RWPE2 (cell line): ENCODE data around the gene OMG.
"Not testable (repeated sequence)": the region's sequence is repeated elsewhere in the genome, so short reads cannot be mapped to it uniquely, and the experiment has no call there.

ENCODE experiments used
- ATAC-seq: fragments of 200-7000 bp; cut with Tn5 transposase; 3 replicates; pipeline ENCODE4 v1.9.1; 2021; ENCODE audit warnings: low read depth
- DNase-seq: peaks from one replicate; pipeline ENCODE4 v3.0.0-alpha.2; 2020; ENCODE audit warnings: low spot score
- H3K27ac ChIP-seq: fragments of 450-650 bp; 2 replicates; pipeline ENCODE4 v1.5.1; 2017; ENCODE audit warnings: mild to moderate bottlenecking; ENCODE audit not compliant: poor library complexity, severe bottlenecking
- H3K27me3 ChIP-seq: fragments of 250-450 bp; sonication (Bioruptor Pico); 2 replicates; pipeline ENCODE4 v1.5.1; 2021; ENCODE audit warnings: mild to moderate bottlenecking, moderate library complexity; ENCODE audit not compliant: insufficient read depth, poor library complexity, severe bottlenecking
- H3K36me3 ChIP-seq: fragments of 250-450 bp; sonication (Bioruptor Pico); 2 replicates; pipeline ENCODE4 v1.5.1; 2020; ENCODE audit warnings: low read depth, mild to moderate bottlenecking, moderate library complexity
- H3K4me1 ChIP-seq: fragments of 250-450 bp; sonication (Bioruptor Pico); 2 replicates; pipeline ENCODE4 v1.5.1; 2021; ENCODE audit warnings: mild to moderate bottlenecking, moderate library complexity; ENCODE audit not compliant: insufficient read depth, poor library complexity, severe bottlenecking
- H3K4me3 ChIP-seq: fragments of 250-450 bp; sonication (Bioruptor Pico); 2 replicates; pipeline ENCODE4 v1.5.1; 2021; ENCODE audit warnings: mild to moderate bottlenecking, moderate library complexity; ENCODE audit not compliant: severe bottlenecking
- H3K9me3 ChIP-seq: fragments of 250-450 bp; sonication (Bioruptor Pico); 2 replicates; pipeline ENCODE4 v1.5.1; 2021; ENCODE audit warnings: mild to moderate bottlenecking, moderate library complexity; ENCODE audit not compliant: severe bottlenecking
- CTCF ChIP-seq: fragments of 450-650 bp; IDR thresholded peaks from one replicate; pipeline ENCODE4 v1.5.1; 2017; ENCODE audit warnings: mild to moderate bottlenecking, moderate library complexity; ENCODE audit not compliant: poor library complexity, severe bottlenecking

The OMG gene

GRCh38 chr17:31297090-31297489 lies at the start of gene OMG:
OMG (minus strand) TSS chr17:31297239; CDS start chr17:31296331, 908 bp downstream.
- no peak for ATAC-seq
- TF ChIP-seq CTCF: no peak

GRCh38 chr17:31345191-31345747 lies 48.2 kb upstream of the OMG start:
- DNase-seq, H3K27ac ChIP-seq, H3K9me3 ChIP-seq, H3K4me3 ChIP-seq, H3K4me1 ChIP-seq, H3K27me3 ChIP-seq: not testable (repeated sequence)
- ATAC-seq: peak; percentile 14; the same call in 1 of the 3 replicates
- peaks cover 52% of the 10 kb centered on the region for H3K36me3 ChIP-seq

More at GRCh38 chr17:31297090-31297489, at the start of gene OMG:
- Histone ChIP-seq H3K9me3 (no peaks in the 10 kb centered on the region), H3K4me3 (no peak within 1 kb of the TSS), H3K36me3 (0 out of 2 replicates have a peak, but pooled peaks cover 6% of the 10 kb centered on the region), H3K27me3 (no peaks in the 10 kb centered on the region), H3K4me1 (no peaks in the 10 kb centered on the region), H3K27ac (no peak within 1 kb of the TSS)
- DNase-seq: no peak

GRCh38 chr17:31339906-31340661 lies 43.0 kb upstream of the OMG start:
- Histone ChIP-seq H3K36me3 (peaks cover 73% of the 10 kb centered on the region), H3K9me3 (no peaks in the 10 kb centered on the region), H3K4me1 (peaks cover 17% of the 10 kb centered on the region), H3K27me3 (no peaks in the 10 kb centered on the region), H3K4me3 (no peak overlapping the region), H3K27ac (peak overlapping the region; percentile 29)
- DNase-seq (no peak), ATAC-seq (peak; percentile 85)
- no peak for TF ChIP-seq CTCF

GRCh38 chr17:31329221-31329620 lies 32.2 kb upstream of the OMG start:
- Histone ChIP-seq H3K4me1 (peaks cover 28% of the 10 kb centered on the region), H3K36me3 (peaks cover 57% of the 10 kb centered on the region), H3K9me3 (no peaks in the 10 kb centered on the region), H3K27ac (peak overlapping the region; percentile 70), H3K27me3 (no peaks in the 10 kb centered on the region), H3K4me3 (no peak overlapping the region)
- DNase-seq: no peak
- peak; percentile 40; the same call in 1 of the 3 replicates for ATAC-seq
- TF ChIP-seq CTCF: no peak

GRCh38 chr17:31328160-31328535 lies 31.1 kb upstream of the OMG start:
- no peaks in the 10 kb centered on the region for H3K9me3 ChIP-seq
- TF ChIP-seq CTCF: no peak
- peak overlapping the region; percentile 70 for H3K27ac ChIP-seq
- 0 out of 3 replicates have a peak, but pooled peaks have one; percentile 22 for ATAC-seq
- no peak for DNase-seq
- no peaks in the 10 kb centered on the region for H3K27me3 ChIP-seq
- H3K4me1 ChIP-seq: peaks cover 28% of the 10 kb centered on the region
- no peak overlapping the region for H3K4me3 ChIP-seq
- H3K36me3 ChIP-seq: peaks cover 50% of the 10 kb centered on the region
